ENCODE data around the gene UCN.
"Not testable (repeated sequence)": the region's sequence is repeated elsewhere in the genome, so short reads cannot be mapped to it uniquely, and the experiment has no call there.

Gene UCN

GRCh38 chr2:27308359-27308881 lies at the start of gene UCN:
TSS of gene UCN (minus strand) at chr2:27308445. CDS start at chr2:27307895, 550 bp downstream.
- ATAC-seq (no peak), DNase-seq (no peak)

DNA sequence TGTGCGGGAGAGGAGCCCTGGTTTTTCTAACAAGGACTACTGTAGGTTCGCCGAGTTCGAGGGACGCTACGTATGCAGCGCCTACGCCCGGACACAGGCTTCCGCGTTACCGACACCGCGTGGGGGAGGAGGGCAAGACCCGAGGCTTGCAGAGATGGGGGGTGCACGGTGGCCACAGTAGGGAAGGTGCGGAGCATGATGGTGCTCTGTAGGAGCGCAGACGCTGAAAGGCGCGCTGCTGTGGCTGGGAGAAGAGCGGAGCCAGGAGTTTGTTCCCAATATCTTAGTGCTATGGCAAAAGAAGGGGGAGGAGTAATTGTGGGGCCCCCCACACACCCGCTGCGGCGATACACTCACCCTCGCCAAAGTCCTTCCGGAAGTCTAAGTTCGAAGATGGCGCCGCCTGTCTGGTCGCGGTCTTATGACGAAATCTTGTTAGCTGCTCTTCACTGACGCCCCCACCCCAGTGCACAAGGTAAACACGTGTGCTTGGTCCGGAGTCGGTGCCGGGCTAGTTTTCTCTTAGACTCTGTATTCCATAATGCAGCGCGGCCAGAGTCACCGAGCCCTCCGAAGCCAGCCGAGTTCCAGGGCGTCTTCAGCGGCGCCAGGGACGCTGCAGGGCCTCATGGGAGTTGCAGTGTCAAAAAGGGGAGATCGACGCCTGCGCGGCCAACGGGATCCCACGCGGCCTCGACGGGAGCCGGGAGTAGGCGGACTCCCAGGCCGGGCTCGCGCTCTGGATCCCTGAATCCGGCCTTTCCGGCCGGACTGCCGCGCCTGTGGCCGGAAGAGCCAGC lies 48.3 kb upstream of the UCN start, which contains the start of gene GTF3C2:
Gene GTF3C2, minus strand, starts transcription at position 383 of the 800 bp plus-strand sequence. CDS start 13,210 bp downstream, outside the sequence.
- DNase-seq (peak; percentile 90), ATAC-seq (peak; percentile 80)

GRCh38 chr2:27356056-27356381 lies 47.8 kb upstream of the UCN start:
- peak; percentile 67 for DNase-seq

GRCh38 chr2:27354597-27354927 lies 46.3 kb upstream of the UCN start:
- DNase-seq, result no peak
- no peak for ATAC-seq

More at GRCh38 chr2:27356056-27356381, 47.8 kb upstream of the UCN start:
- peak; percentile 41 for ATAC-seq

DNA sequence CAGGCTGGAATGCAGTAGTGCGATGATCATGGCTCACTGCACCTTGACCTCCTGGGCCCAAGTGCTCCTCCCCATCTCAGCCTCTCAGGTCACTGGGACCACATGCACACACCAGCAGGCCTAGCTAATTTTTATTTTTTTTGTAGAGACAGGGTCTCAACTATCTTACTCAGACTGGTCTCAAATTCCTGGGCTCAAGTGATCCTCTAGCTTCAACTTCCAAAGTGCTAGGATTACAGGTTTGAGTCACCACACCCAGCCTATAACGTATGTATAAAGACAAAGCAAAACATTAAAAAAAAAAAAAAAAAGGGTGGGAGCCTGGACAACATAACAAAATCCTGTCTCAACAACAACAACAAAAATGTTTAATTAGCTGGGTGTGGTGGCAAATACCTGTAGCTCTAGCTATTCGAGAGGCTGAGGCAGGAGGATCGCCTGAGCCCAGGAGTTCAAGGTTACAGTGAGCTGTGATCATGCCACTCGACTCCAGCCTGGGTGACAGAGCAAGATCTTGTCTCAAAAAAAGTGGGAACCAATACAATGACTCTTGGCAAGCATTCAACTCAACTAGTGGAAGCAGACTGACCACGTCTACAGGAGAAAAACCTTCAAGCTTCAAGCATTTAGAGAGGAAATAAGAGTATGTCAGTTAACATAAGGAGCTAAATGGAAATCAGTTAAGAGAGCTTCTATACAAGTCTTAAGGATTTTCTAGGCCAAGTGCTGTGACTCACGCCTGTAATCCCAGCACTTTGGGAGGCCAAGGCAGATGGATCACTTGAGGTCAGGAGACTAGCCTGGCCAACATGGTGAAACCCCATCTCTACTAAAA lies 45.7 kb upstream of the UCN start:
- DNase-seq (no peak), ATAC-seq (no peak)

GRCh38 chr2:27353386-27353761 lies 45.1 kb upstream of the UCN start:
- ATAC-seq, result not testable (repeated sequence)

DNA sequence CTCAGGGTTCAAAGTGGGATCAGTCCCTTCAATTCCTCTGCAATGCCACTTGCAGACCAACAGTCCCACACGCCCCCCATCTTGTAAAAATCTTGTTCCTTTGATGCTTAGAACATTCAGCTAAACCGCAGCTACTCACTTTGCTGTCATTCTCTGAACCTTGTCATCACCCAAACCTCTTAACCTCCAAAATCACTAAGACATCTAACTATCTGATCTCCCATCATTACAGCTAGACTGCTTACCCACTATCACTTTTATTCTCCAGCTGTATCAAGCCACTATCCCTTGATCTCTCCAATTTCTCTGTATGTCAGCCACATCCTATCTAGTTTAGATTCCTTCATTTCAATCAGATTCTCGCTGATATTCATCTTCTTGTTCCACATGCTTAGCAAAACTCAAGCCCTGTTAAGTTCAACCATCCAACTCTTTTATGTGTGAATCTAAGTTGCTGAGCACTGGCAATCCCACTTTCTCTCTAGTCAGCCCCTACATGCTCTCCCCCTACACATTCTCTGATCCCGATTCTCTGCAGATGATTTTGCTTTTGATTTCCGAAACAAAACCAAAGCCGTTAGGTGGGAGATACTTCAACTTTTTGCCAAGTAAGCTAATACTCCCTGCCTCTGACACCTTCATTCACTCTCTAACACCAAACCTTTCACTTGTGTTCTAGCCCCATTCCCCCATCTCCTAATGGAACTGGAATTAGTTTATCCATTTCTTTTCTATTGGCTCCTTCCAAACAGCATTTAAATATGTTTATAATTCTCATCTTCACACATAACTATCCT lies 43.8 kb upstream of the UCN start:
- DNase-seq (no peak), ATAC-seq (peak; percentile 37)

More at GRCh38 chr2:27353386-27353761, 45.1 kb upstream of the UCN start:
- DNase-seq, result not testable (repeated sequence)

- ATAC-seq, result no peak
Measured at GRCh38 chr2:27350106-27350693, 42.0 kb upstream of the UCN start.

GRCh38 chr2:27347641-27348040 lies 39.4 kb upstream of the UCN start:
- ATAC-seq, result no peak

More at GRCh38 chr2:27350106-27350693, 42.0 kb upstream of the UCN start:
- no peak for DNase-seq

GRCh38 chr2:27336173-27336572 lies 27.9 kb upstream of the UCN start:
- ATAC-seq (no peak), DNase-seq (no peak)

More at GRCh38 chr2:27347641-27348040, 39.4 kb upstream of the UCN start:
- no peak for DNase-seq

DNA sequence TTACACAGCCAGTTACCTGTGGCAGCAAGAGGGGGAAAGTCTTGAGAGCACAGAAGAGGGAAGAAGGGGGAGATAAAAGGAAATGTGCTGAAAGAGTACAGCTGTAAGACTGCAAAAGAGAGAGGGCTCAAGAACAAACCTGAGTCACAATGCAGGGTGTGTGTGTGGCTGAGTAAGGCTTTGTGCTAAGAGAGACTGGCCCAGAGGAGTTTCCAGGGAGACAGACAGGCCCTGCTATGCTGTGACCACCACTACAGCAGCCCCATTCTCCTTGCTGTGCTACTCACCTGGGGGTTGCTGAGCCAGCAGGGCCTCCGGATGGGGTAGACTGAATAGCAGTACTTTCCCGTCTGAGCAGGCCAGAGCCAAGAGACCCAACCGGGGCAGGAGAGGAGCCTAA lies 27.1 kb upstream of the UCN start:
- DNase-seq (no peak), ATAC-seq (no peak)

- DNase-seq (no peak), ATAC-seq (no peak)
Measured at GRCh38 chr2:27324720-27325119, 16.5 kb upstream of the UCN start.

- DNase-seq (no peak), ATAC-seq (peak; percentile 3)
Measured at GRCh38 chr2:27323596-27324285, 15.5 kb upstream of the UCN start.

DNA sequence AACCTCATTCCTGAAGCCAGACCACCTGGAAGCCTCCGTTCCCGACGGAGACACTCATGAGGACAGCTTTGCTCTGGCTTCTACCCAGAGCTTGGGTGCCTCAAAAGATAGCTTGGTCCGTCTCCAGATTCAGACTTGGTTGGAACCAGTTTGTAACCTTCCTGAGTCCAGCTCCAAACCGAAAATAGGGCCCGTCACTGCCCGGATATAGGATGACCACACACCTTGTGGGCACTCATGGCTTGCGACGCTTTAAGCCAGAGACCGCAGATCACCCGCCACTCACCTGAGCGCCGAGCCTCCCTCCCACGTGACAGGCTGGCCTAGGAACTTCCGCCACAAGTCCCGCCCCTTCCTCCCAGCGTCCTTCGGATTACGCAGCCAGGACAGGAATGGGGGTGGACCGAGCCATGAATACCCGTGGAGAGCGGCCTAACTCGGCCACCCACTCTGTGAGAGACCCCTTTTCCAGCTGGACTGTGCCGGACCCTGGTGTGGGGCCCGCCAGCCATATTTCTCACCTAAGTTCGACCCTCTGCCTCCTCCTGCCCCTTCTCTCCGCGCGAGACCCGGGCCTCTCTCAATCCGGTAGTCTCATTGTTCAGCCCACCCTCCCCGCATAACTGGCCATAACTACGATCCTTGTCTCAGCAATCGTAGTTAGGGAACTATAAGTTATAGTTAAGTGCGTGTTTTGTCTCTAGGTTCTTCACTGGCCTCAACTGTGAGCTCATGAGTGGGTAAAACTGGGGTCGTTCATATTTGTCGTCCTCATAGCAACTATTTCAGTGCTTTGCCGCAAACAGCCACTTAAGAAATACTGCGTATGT lies 14.7 kb upstream of the UCN start, which contains the start of gene MPV17:
Gene MPV17, minus strand, starts transcription at position 332 of the 830 bp plus-strand sequence. CDS start 580 bp downstream, outside the sequence.
- ATAC-seq, result peak; percentile 96
- DNase-seq, result peak; percentile 90

- peak; percentile 22 for DNase-seq
- ATAC-seq, result peak; percentile 21
Measured at GRCh38 chr2:27322301-27322765, 14.1 kb upstream of the UCN start.

GRCh38 chr2:27320958-27321543 lies 12.8 kb upstream of the UCN start:
- ATAC-seq (no peak), DNase-seq (no peak)

GRCh38 chr2:27319839-27320238 lies 11.6 kb upstream of the UCN start:
- not testable (repeated sequence) for ATAC-seq, DNase-seq

DNA sequence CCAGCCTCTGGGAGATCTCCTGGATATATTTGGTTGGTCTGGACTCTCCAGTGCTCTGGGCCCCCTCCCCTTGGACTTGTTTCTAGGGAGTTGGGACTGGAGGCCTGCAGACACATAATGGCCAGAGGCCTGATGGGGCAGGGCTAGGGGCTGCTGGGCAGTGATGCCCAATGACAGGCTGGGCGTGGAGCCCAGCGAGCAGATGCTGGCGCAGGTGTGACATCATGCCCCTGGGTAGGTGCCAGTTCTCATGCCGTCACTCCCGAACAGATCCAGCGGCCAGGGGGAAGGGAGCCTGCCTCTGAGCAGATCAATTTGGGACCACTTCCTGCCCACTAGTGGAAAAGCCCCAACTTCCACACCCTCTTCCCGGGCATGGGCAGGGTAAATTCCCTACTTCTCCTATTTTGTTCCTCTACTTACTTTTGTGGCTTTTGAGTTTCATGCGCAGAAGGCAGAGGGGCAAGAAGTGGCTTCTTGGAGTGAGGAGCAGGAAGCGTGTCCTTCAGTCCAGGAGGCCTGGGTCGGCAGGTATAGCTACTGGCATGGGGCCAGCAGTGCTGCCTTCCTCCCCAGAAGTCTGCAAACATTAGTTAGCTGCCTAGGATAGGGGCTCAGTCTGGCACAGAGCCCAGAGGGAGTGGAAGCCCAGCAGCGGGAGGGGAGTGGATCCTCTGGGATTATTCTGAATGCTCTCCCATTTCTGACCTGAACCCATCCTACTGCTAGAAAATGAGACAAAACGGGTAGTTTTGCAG lies 8.6 kb upstream of the UCN start:
- DNase-seq, result no peak
- no peak for ATAC-seq

DNA sequence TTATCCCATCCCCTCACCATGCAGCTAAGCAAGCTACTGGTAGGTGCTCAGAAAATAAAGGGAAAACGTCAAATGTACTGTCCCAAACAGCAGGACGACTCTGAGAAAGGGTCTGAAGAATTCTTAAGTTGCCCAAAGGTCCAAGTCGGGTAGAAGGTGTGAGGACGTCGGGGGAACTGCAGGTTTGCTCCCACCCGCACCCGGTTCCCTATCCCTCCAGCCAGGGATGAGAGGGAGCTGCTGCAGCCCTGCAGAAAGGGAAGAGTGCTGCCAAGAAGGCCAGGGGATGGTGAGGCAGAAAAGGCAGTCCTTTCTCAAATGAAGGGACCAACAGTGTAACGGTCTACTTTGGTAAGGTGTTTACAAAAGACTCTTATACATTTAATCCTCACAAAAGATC lies 6.9 kb upstream of the UCN start:
- DNase-seq, result no peak
- ATAC-seq, result no peak
